Osteocyte (in vitro differentiated cells): ENCODE data around the gene CSMD2. TPM values are rescaled to one million over a fixed set of nuclear protein-coding genes. Genes with fewer than 3 reads are reported as not detected.

Experiments
- DNase-seq: peaks from one replicate; pipeline ENCODE4 v3.0.0; 2021; ENCODE audit warnings: mixed read lengths; ENCODE audit not compliant: unreplicated experiment; ENCODE audit errors: extremely low spot score
- H3K27ac Mint-ChIP-seq: one replicate; pipeline ENCODE4 v1.8.0; 2021; ENCODE audit warnings: mild to moderate bottlenecking, mixed read lengths; ENCODE audit not compliant: unreplicated experiment
- H3K27me3 Mint-ChIP-seq: one replicate; pipeline ENCODE4 v1.8.0; 2021; ENCODE audit warnings: mixed read lengths; ENCODE audit not compliant: unreplicated experiment
- H3K36me3 Mint-ChIP-seq: one replicate; pipeline ENCODE4 v1.8.0; 2021; ENCODE audit warnings: mixed read lengths; ENCODE audit not compliant: unreplicated experiment
- H3K4me1 Mint-ChIP-seq: one replicate; pipeline ENCODE4 v1.8.0; 2021; ENCODE audit warnings: mixed read lengths; ENCODE audit not compliant: unreplicated experiment
- H3K4me3 Mint-ChIP-seq: one replicate; pipeline ENCODE4 v1.8.0; 2021; ENCODE audit warnings: mild to moderate bottlenecking, moderate library complexity, mixed read lengths; ENCODE audit not compliant: unreplicated experiment
- H3K9me3 Mint-ChIP-seq: one replicate; pipeline ENCODE4 v1.8.0; 2021; ENCODE audit warnings: mixed read lengths; ENCODE audit not compliant: unreplicated experiment
- CTCF ChIP-seq: fragments of 200-600 bp; sonication (generic); IDR thresholded peaks from 2 replicates; pipeline ENCODE4 v1.5.0; 2021; ENCODE audit warnings: antibody characterized with exemption, mild to moderate bottlenecking, moderate library complexity
- total RNA-seq: library from RNA; stranded (reverse); gene quantifications from 2 replicates; pipeline ENCODE4 v1.2.1, GENCODE V29; 2021

The CSMD2 gene
- total RNA-seq, 1 donor from 2014 or later = not detected

GRCh38 chr1:33470495-33471012, 694.5 kb downstream of the CSMD2 start:
- H3K9me3 Mint-ChIP-seq = no peaks in the 10 kb centered on the region
- peak overlapping the region; percentile 47 for H3K27ac Mint-ChIP-seq
- H3K4me3 Mint-ChIP-seq = no peak overlapping the region
- TF ChIP-seq CTCF = peak; percentile 94
- H3K4me1 Mint-ChIP-seq = peaks cover 32% of the 10 kb centered on the region
- no peaks in the 10 kb centered on the region for H3K27me3 Mint-ChIP-seq
- H3K36me3 Mint-ChIP-seq = no peaks in the 10 kb centered on the region
- DNase-seq = peak; percentile 87

GRCh38 chr1:33469691-33470090, 695.3 kb downstream of the CSMD2 start:
- Mint-ChIP-seq H3K9me3 (no peaks in the 10 kb centered on the region), H3K36me3 (no peaks in the 10 kb centered on the region), H3K27ac (no peak overlapping the region), H3K4me3 (no peak overlapping the region), H3K27me3 (no peaks in the 10 kb centered on the region), H3K4me1 (peaks cover 32% of the 10 kb centered on the region)
- TF ChIP-seq CTCF = no peak
- no peak for DNase-seq

GRCh38 chr1:33468967-33469366, 696.1 kb downstream of the CSMD2 start:
- no peaks in the 10 kb centered on the region for H3K36me3 Mint-ChIP-seq
- H3K27me3 Mint-ChIP-seq = no peaks in the 10 kb centered on the region
- no peak overlapping the region for H3K27ac Mint-ChIP-seq
- DNase-seq = no peak
- H3K4me1 Mint-ChIP-seq = peaks cover 32% of the 10 kb centered on the region
- TF ChIP-seq CTCF = no peak
- no peak overlapping the region for H3K4me3 Mint-ChIP-seq
- H3K9me3 Mint-ChIP-seq = no peaks in the 10 kb centered on the region

- DNase-seq = no peak
- no peak for TF ChIP-seq CTCF
These were observed 696.5 kb downstream of the CSMD2 start for GRCh38 chr1:33468531-33468930.

GRCh38 chr1:33468011-33468410, 697.0 kb downstream of the CSMD2 start:
- Mint-ChIP-seq H3K4me3 (no peak overlapping the region), H3K4me1 (peaks cover 24% of the 10 kb centered on the region), H3K9me3 (no peaks in the 10 kb centered on the region), H3K27me3 (no peaks in the 10 kb centered on the region), H3K36me3 (no peaks in the 10 kb centered on the region), H3K27ac (no peak overlapping the region)
- no peak for DNase-seq
- no peak for TF ChIP-seq CTCF

More at GRCh38 chr1:33468531-33468930, 696.5 kb downstream of the CSMD2 start:
- Mint-ChIP-seq H3K27me3 (no peaks in the 10 kb centered on the region), H3K9me3 (no peaks in the 10 kb centered on the region), H3K36me3 (no peaks in the 10 kb centered on the region), H3K4me3 (no peak overlapping the region), H3K27ac (no peak overlapping the region), H3K4me1 (peaks cover 30% of the 10 kb centered on the region)
